A673 (cell line): Measurements from ENCODE around the gene NTRK1. TPM values are rescaled to one million over a fixed set of nuclear protein-coding genes. Genes with fewer than 3 reads are reported as not detected.

Experiments used
- BruUV-seq: library from RNA; stranded (reverse); fragments of 400-500 nt; replicated peaks from 2 replicates; lab custom pipeline; 2021; lab: Mats Ljungman, UMichigan
- CTCF ChIA-PET: fragments of 300-600 bp; sonication (Branson Sonifier 250); formaldehyde crosslinking; loops from one replicate; lab custom pipeline; 2022; ENCODE audit warnings: antibody characterized with exemption; lab: Charles Lee
- POLR2A ChIA-PET: fragments of 300-600 bp; sonication (Branson Sonifier 250); formaldehyde crosslinking; loops from one replicate; lab custom pipeline; 2022; ENCODE audit warnings: antibody characterized with exemption; ENCODE audit not compliant: low non-redundant PET; lab: Charles Lee
- DNase-seq: peaks from one replicate; pipeline ENCODE4 v3.0.0-alpha.2; 2015; ENCODE audit warnings: low spot score
- H3K27ac ChIP-seq: fragments of 200-600 bp; sonication (generic); 2 replicates; pipeline ENCODE4 v1.5.1; 2016; ENCODE audit warnings: mixed run types, low read depth, mild to moderate bottlenecking, mixed read lengths, antibody characterized with exemption, low read length; ENCODE audit not compliant: poor library complexity, severe bottlenecking
- H3K27me3 ChIP-seq: fragments of 200-600 bp; sonication (generic); replicated peaks from 2 replicates; pipeline ENCODE4 v1.6.1; 2017; ENCODE audit warnings: mixed run types, low read depth, mild to moderate bottlenecking, mixed read lengths, antibody characterized with exemption, low read length; ENCODE audit not compliant: insufficient read depth, poor library complexity
- H3K36me3 ChIP-seq: fragments of 200-600 bp; sonication (generic); 2 replicates; pipeline ENCODE4 v1.6.1; 2016; ENCODE audit warnings: mixed run types, mild to moderate bottlenecking, mixed read lengths, antibody characterized with exemption, low read length; ENCODE audit not compliant: insufficient read depth, poor library complexity, severe bottlenecking
- H3K4me1 ChIP-seq: fragments of 200-600 bp; sonication (generic); 2 replicates; pipeline ENCODE4 v1.6.1; 2017; ENCODE audit warnings: mixed run types, mild to moderate bottlenecking, mixed read lengths, antibody characterized with exemption, low read length; ENCODE audit not compliant: insufficient read depth, poor library complexity, severe bottlenecking
- H3K4me3 ChIP-seq: fragments of 200-600 bp; sonication (generic); 2 replicates; pipeline ENCODE4 v1.5.1; 2016; ENCODE audit warnings: low read depth, mixed run types, mild to moderate bottlenecking, mixed read lengths, low read length; ENCODE audit not compliant: poor library complexity, severe bottlenecking
- H3K9me3 ChIP-seq: fragments of 200-600 bp; sonication (generic); 2 replicates; pipeline ENCODE4 v1.6.1; 2016; ENCODE audit warnings: mixed run types, low read depth, mild to moderate bottlenecking, mixed read lengths, antibody characterized with exemption, low read length; ENCODE audit not compliant: poor library complexity, severe bottlenecking
- CTCF ChIP-seq: fragments of 300-800, 200-600 bp; sonication (generic); conservative IDR thresholded peaks from 2 replicates; pipeline ENCODE4 v1.5.1; 2017; ENCODE audit warnings: low read depth, mild to moderate bottlenecking, antibody characterized with exemption, low read length, moderate library complexity, mixed read lengths
- EZH2 ChIP-seq: fragments of 200-600 bp; sonication (generic); IDR thresholded peaks from 2 replicates; pipeline ENCODE4 v1.6.1; 2017; ENCODE audit warnings: borderline replicate concordance, low read depth, mild to moderate bottlenecking, mixed read lengths, antibody characterized with exemption, low read length; ENCODE audit not compliant: poor library complexity, severe bottlenecking
- intact Hi-C: fragments of 100-400 bp; cut with micrococcal nuclease; formaldehyde crosslinking; loops from one replicate; pipeline ENCODE4 v1.10.0; 2022; ENCODE audit not compliant: unreplicated experiment
- total RNA-seq: library from RNA; stranded (reverse); gene quantifications from 2 replicates; pipeline ENCODE4 v1.2.3, GENCODE V29; 2021

The NTRK1 gene
- total RNA-seq, 1 experiment from 2014 or later: 5.1 TPM

- ChIA-PET CTCF (no interaction called here), POLR2A (no interaction called here)
- Histone ChIP-seq H3K4me3 (peak overlapping the region; percentile 36), H3K27ac (no peak overlapping the region), H3K27me3 (no peaks in the 10 kb centered on the region), H3K4me1 (no peaks in the 10 kb centered on the region), H3K36me3 (no peaks in the 10 kb centered on the region), H3K9me3 (no peaks in the 10 kb centered on the region)
- DNase-seq: peak; percentile 30
- BruUV-seq: no TSS peak
- TF ChIP-seq EZH2 (no peak), CTCF (no peak)
- intact Hi-C loops: no loop called here
Measured at GRCh38 chr1:156845055-156845952, 15.4 kb upstream of the NTRK1 start.

- ChIA-PET CTCF (no interaction called here), POLR2A (no interaction called here)
- DNase-seq: no peak
- no TSS peak for BruUV-seq
- Histone ChIP-seq H3K4me3 (no peak overlapping the region), H3K27me3 (no peaks in the 10 kb centered on the region), H3K9me3 (no peaks in the 10 kb centered on the region), H3K4me1 (no peaks in the 10 kb centered on the region), H3K36me3 (no peaks in the 10 kb centered on the region), H3K27ac (no peak overlapping the region)
- TF ChIP-seq CTCF (no peak), EZH2 (no peak)
- intact Hi-C loops: no loop called here
Measured at GRCh38 chr1:156845953-156846545, 14.6 kb upstream of the NTRK1 start.

GRCh38 chr1:156846643-156847042 lies 14.0 kb upstream of the NTRK1 start:
- Histone ChIP-seq H3K4me1 (no peaks in the 10 kb centered on the region), H3K9me3 (no peaks in the 10 kb centered on the region), H3K27ac (no peak overlapping the region), H3K27me3 (no peaks in the 10 kb centered on the region), H3K4me3 (no peak overlapping the region), H3K36me3 (no peaks in the 10 kb centered on the region)
- no TSS peak for BruUV-seq
- POLR2A ChIA-PET: no interaction called here
- CTCF ChIA-PET: interaction anchor here (0.6 kb wide), 1 partner anchor 45 kb away, joined by 3 read pairs; no protein-coding TSS in a partner anchor
- intact Hi-C loops: no loop called here
- no peak for DNase-seq
- no peak for TF ChIP-seq CTCF
- no peak for TF ChIP-seq EZH2
